Measurements from ENCODE around the gene SPINK8.
"Not testable (repeated sequence)": the region's sequence is repeated elsewhere in the genome, so short reads cannot be mapped to it uniquely, and the experiment has no call there.

Gene SPINK8

DNA sequence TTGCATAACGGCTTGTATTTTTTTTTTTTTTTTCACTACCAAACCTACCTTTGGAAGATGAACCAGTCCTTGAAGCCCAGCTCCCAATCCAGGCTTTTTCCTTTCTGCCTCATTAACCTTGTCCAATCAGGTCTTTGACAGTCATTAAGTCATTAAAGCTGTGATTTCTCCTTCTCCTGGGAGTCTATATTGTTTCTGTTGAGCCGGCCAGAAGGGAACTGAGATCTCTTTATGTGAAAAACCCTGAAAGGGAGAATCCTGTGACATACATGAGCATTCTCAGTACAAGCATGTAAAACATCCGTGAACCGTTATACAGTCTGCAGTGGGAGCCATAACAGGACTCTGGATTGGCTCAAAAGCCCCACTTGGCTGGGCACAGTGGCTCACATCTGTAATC, 52.6 kb downstream of the SPINK8 start:
- DNase-seq (ENCODE audit: low read depth in 3 of 3): no peak

DNA sequence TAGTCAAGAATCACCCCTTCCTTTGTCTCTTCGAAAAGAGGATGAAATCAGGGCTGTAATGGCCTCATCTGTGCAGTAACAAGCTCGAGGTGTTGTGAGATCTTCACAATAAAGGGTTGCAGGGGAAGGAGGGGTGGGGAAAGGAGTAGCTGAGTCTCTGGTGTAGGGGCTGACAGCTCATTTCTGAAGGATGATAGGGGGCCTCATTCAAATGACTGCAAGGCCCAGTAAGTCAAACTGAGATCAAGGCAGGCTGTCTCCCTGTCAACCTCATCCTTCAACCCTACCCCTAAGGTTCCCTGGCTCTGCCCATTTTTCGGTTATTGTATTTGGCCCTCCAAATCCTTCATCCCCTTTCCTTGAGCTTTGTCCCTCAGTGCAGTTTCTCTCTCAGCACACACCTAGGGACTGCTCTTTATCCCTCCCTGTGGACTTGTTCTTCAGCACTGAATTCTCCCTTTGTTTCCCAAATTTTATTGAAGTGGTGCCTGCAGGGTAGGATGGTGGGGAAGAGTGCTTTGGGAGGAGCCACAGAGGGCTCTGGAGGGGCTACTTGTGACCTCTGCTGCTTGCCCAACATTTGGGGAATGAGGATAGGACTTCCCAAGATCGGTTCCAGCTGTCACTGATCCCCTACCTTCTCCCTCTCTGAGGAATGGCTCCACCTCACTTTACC, 54.4 kb downstream of the SPINK8 start:
- DNase-seq (ENCODE audit: low read depth in 3 of 3): no peak

DNA sequence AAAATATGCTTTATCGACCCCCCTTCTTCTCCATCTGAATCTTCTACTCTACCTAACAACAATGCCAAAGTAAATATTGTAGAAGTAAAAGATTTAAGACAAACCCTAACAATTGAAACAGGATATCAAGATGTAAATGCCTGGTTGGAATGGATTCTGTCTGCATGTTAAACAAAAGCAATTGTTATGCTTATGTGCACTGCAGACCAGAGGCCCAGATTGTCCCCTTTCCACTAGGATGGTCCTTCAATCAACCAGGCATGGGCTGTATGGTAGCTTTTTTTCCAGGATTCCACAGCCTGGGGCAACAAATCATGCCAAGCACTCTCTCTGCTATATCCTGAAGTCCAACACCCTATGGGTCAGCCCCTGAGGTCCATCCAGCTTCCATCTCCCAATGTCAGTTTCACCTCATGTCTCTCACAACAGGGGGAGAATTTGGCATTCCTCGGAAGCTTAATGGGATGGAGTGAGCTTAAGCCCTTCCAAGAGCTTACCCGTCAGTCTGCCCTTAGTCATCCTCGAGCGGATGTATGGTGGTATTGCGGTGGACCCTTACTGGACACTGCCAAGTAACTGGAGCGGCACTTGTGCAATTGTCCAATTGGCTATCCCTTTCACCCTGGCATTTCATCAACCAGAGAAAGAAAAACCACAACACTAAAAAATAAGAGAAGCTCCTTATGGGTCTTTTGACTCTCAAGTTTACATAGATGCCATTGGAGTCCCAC, 56.4 kb downstream of the SPINK8 start:
- DNase-seq (ENCODE audit: low read depth in 3 of 3): no peak

DNA sequence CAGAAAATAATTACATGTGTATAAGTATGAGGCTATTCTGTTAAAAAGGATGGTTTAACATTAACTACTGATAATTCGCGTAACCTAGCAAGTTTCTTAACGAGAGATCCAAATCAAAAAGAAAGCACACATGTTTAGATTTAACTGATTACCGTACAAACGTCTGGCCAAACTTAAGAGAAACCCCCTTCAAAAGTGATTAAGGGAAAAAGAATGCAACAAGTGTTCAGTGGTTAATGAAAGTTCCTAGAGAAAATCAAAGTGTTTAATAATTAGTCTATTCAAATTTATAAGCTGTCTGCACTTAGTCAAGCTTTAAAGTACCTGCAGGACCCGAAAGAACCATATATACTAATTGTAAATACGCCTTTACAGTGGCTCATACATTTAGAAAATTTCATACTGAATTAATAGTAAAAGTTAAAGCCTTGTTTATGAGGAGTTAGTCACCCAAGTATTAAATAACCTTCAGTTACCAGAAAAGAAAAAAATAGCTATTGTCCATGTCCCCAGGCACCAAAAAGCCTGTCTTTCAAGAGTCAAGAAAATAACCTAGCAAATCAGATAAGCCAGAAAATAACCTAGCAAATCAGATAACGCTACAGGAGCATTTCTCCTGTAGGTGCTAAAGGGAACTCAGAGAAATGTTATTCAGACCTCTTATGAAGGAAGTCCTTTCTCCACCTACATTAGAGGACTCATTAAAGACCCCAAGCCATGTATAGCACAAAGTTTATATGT, 58.0 kb downstream of the SPINK8 start:
- no peak for DNase-seq (ENCODE audit: low read depth in 3 of 3)

DNA sequence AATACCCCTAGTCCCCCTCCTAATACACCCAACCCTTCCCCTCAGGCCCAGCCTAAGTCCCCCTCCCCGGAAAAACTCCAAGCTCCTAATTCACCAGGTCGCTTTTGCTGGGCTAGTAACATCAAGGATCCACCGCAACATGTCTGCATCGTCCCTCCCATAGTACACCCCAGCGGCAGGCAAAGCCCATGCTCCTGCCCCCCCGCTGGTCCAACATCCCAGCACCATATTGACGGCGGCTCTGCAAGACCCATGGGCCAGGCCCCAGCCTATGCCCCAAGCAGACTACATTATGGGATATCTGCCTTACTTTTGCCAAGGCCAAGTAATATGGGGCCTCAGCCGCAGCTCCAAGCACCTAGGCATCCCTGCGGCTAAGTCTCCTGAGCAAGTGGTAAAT, 59.0 kb downstream of the SPINK8 start:
- DNase-seq (ENCODE audit: low read depth in 3 of 3): no peak

DNA sequence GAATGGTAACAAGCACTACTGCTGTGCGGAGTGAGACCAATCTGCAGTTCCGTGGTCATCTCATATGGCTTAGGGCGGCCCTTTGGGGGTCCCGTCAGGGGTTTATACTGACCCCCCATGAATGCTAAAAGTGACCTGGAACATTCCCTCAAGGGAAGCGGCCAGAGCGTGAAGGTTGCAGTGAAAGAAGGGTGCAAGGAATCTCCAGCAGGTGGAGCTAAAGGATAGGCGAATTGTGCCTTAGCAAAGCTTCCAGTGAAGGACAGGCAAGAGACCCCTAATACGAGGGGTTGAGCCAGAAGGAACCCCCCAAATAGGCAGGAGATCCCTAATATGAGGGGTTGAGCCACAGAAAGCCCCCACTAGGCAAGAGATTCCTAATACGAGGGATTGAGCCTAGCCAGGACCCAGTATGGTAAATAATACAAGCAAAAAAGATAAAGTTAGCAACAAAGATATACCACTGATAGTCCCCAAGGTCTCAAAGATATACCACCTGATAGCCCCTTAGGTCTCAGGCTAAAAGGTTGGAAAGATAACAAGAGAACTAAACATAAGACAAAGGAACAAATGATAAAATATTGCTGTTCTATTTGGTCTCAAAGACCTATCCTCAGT, 59.8 kb downstream of the SPINK8 start:
- peak; percentile 14 to 34 (median 16) for DNase-seq (ENCODE audit: low read depth in 3 of 3)

DNA sequence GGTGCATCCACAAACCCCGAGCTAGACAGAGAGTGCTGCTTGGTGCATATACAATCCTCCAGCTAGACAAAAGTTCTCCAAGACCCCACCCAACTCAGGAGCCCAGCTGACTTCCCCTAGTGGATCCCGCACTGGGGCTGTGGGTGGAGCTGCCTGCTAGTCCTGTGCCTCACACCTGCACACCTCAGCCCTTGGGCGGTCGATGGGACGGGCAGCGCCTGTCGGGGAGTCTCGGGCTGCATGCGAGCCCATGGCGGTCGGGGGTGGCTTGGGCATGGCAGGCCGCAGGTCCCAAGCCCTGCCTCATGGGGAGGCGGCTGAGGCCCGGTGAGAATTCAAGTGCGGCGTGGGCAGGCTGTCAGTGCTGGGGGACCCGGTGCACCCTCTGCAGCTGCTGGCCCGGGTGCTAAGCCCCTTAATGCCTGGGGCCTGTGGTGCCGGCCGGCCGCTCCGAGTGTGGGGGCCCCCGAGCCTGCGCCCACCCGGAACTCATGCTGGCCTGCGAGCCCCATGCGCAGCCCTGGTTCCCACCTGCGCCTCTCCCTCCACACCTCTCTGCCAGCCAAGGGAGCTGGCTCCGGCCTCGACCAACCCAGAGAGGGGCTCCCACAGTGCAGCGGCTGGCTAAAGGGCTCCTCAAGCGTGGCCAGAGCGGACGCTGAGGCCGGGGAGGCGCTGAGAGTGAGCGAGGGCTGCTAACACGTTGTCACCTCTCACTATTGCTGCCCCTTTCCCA, 61.5 kb downstream of the SPINK8 start:
- no peak for DNase-seq (ENCODE audit: low read depth in 3 of 3)

DNA sequence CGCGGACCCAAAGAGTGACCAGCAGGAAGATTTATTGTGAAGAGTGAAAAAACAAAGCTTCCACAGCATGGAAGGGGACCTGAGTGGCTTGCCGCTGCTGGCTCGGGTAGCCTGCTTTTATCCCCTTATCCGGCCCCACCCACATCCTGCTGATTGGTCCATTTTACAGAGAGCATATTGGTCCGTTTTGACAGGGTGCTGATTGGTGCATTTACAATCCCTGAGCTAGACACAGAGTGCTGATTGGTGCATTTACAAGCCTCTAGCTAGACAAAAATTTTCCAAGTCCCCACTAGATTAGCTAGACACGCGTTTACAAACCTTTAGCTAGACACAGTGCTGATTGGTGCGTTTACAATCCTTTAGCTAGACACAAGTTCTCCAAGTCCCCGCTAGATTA, 62.2 kb downstream of the SPINK8 start:
- DNase-seq (ENCODE audit: low read depth in 3 of 3): not testable (repeated sequence)

DNA sequence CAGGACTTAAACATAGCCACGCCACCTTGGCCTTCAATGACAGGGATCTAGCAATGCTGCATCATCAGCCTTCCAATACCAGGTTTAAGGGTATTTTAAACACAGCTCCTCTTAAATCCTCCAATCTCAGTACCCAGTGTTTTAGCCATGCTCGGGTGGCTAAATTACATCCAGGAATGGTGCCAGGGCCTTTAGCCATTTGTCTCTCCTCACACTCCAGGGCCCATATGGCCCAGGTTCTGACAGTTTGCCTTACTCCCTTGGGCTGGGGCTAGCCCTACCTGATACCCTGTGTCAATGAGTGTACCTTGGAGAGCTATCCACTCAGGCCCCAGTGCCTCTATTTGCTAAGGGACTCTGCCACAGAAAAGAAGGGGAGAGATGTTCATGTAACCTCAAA, 63.2 kb downstream of the SPINK8 start:
- DNase-seq (ENCODE audit: low read depth in 3 of 3): no peak

DNA sequence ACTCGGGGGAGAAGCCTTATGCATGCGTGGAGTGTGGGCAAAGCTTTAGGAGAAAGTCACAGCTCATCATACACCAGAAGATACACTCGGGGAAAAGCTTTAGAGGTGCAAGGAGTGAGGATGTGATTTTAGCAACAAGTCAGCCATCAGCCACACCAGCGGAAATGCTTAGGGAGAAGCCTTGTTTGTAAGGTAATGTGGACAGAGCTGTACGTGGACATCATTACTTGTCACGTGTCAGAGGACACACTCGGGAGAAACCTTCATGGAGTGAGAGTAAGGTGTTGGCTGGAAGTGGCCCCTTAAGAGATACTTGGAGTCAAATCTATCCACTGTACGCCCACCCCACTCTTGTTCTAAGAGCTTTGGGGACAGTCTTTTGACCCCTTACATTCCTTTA, 63.9 kb downstream of the SPINK8 start:
- DNase-seq (ENCODE audit: low read depth in 3 of 3): no peak

DNA sequence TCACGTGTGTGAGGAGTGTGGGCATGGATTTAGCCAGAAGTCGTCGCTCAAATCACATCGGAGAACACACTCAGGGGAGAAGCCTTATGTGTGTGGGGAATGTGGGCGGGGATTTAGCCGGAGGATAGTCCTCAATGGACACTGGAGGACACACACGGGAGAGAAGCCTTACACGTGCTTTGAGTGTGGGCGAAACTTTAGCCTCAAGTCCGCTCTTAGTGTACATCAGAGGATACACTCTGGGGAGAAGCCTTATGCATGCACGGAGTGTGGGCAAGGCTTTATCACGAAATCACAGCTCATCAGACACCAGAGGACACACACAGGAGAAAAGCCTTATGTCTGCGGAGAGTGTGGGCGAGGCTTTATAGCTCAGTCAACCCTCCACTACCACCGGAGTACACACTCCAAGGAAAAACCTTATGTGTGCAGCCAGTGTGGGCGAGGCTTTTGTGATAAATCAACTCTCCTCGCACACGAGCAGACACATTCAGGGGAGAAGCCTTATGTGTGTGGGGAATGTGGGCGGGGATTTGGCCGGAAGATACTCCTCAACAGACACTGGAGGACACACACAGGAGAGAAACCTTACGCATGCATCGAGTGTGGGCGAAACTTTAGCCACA, 64.4 kb downstream of the SPINK8 start:
- DNase-seq (ENCODE audit: low read depth in 3 of 3): peak; percentile 24 to 48 (median 44)

DNA sequence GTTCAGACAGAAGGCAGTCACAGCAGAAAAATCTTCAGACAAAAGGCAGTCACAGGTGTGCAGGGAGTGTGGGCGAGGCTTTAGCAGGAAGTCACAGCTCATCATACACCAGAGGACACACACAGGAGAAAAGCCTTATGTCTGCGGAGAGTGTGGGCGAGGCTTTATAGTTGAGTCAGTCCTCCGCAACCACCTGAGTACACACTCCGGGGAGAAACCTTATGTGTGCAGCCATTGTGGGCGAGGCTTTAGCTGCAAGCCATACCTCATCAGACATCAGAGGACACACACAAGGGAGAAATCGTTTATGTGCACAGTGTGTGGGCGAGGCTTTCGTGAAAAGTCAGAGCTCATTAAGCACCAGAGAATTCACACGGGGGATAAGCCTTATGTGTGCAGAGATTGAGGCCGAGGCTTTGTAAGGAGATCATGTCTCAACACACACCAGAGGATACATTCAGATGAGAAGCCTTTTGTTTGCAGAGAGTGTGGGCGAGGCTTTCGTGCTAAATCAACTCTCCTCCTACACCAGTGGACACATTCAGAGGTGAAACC, 65.0 kb downstream of the SPINK8 start:
- DNase-seq (ENCODE audit: low read depth in 3 of 3): peak; percentile 49 to 83 (median 79)

DNA sequence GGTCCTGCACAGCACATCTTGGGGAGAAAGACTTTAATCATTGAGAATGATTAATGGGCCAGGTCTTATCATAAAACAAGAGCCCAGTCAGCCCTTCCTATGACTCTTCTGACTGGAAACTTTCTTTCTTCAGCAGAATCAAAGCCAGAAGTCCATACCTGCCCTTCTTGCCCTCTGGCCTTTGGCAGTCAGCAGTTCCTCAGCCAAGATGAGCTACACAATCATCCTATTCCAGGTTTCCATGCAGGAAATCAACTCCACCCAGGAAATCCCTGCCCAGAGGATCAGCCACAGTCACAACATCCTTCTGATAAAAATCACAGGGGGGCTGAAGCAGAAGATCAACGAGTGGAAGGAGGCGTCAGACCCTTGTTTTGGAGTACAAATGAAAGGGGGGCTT, 65.7 kb downstream of the SPINK8 start:
- DNase-seq (ENCODE audit: low read depth in 3 of 3): no peak

DNA sequence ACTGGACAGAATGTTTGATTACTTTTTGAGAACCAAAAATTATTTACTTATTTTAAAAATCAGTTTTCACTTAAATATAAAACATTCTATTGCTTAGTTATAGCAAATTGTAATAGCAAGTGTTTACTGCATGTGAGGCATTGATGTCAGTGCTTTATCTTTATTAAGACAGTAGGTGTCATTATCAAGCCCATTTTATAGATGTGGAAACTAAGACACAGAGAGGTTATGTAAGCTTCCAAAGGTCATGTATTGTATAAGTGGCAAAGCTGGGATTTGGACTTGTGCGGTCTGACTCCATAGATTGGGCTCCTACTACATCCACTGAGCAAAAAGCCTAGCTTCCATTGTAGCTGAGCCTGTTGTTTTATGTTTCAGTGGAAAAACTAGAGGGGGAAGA, 74.9 kb downstream of the SPINK8 start:
- no peak for DNase-seq (ENCODE audit: low read depth in 3 of 3)

All from stimulated activated CD4-positive, alpha-beta T cell treated with anti-CD3 and anti-CD28 coated beads, TNF-alpha, amount 100 ng/mL, for 4 hours (primary cell).